Measurements from ENCODE around the gene SPOUT1. TPM values are rescaled to one million over a fixed set of nuclear protein-coding genes. Genes with fewer than 3 reads are reported as not detected.

Gene SPOUT1
- total RNA-seq, 5 donors from 2014 or later (not counting 1 experiment from before 2014, with no cell fraction given) = 43.7 to 89.4 (median 82.6) TPM

- Histone ChIP-seq H3K27ac (ENCODE audit: low read length) (no peak overlapping the region), H3K9me3 (no peaks in the 10 kb centered on the region), H3K27me3 (replicated peaks in 1 of 2; ENCODE audit: control insufficient read depth in 2 of 2, extremely low read depth in 1 of 2, insufficient read depth in 2 of 2, low read length in 1 of 2) (no peaks in the 10 kb centered on the region), H3K4me1 (ENCODE audit: control insufficient read depth in 1 of 2, extremely low read depth in 1 of 2, insufficient read depth in 2 of 2, low read length in 2 of 2) (no peaks in the 10 kb centered on the region), H3K4me3 (ENCODE audit: control insufficient read depth in 1 of 2, extremely low read depth in 1 of 2, low read length in 1 of 2) (no peak overlapping the region), H3K36me3 (ENCODE audit: control insufficient read depth in 2 of 2, extremely low read depth in 1 of 2, insufficient read depth in 1 of 2, low read length in 1 of 2) (peaks cover 2 to 22% of the 10 kb centered on the region in 2 donors)
- ChIA-PET POLR2A (no interaction called here), CTCF (no interaction called here)
- no peaks in the 10 kb centered on the region for H3K4me1 Mint-ChIP-seq
- no peak overlapping the region for H3K4me3 Mint-ChIP-seq
- H3K36me3 Mint-ChIP-seq = peaks cover 22% of the 10 kb centered on the region
- no peak overlapping the region for H3K27ac Mint-ChIP-seq
- H3K27me3 Mint-ChIP-seq = no peaks in the 10 kb centered on the region
- DNase-seq (no peak), ATAC-seq (replicated peaks in 1 of 4) (no peak)
- no peaks in the 10 kb centered on the region for H3K9me3 Mint-ChIP-seq
- WGBS (ENCODE audit: insufficient coverage) = 97% methylated on average over 10 of the region's 12 CpGs
Measured at GRCh38 chr9:128841694-128842492, 12.3 kb upstream of the SPOUT1 start.

- DNase-seq (no peak), ATAC-seq (replicated peaks in 1 of 4) (no peak)
- no peaks in the 10 kb centered on the region for H3K27me3 Mint-ChIP-seq
- POLR2A ChIA-PET = no interaction called here
- H3K4me3 ChIP-seq (ENCODE audit: control insufficient read depth in 1 of 2, extremely low read depth in 1 of 2, low read length in 1 of 2) = no peak overlapping the region
- no peak overlapping the region for H3K27ac ChIP-seq (ENCODE audit: low read length)
- peaks cover 22% of the 10 kb centered on the region for H3K36me3 Mint-ChIP-seq
- no peak overlapping the region for H3K4me3 Mint-ChIP-seq
- H3K9me3 Mint-ChIP-seq = no peaks in the 10 kb centered on the region
- CTCF ChIA-PET = no interaction called here
- H3K9me3 ChIP-seq = no peaks in the 10 kb centered on the region
- WGBS (ENCODE audit: insufficient coverage) = no CpG with 5 or more reads among the region's 1 CpG
- H3K27me3 ChIP-seq (replicated peaks in 1 of 2; ENCODE audit: control insufficient read depth in 2 of 2, extremely low read depth in 1 of 2, insufficient read depth in 2 of 2, low read length in 1 of 2) = no peaks in the 10 kb centered on the region
- H3K4me1 Mint-ChIP-seq = no peaks in the 10 kb centered on the region
- no peaks in the 10 kb centered on the region for H3K4me1 ChIP-seq (ENCODE audit: control insufficient read depth in 1 of 2, extremely low read depth in 1 of 2, insufficient read depth in 2 of 2, low read length in 2 of 2)
- no peak overlapping the region for H3K27ac Mint-ChIP-seq
- peaks cover 2 to 24% of the 10 kb centered on the region in 2 donors for H3K36me3 ChIP-seq (ENCODE audit: control insufficient read depth in 2 of 2, extremely low read depth in 1 of 2, insufficient read depth in 1 of 2, low read length in 1 of 2)
Measured at GRCh38 chr9:128840524-128840923, 10.9 kb upstream of the SPOUT1 start.

- Histone ChIP-seq H3K9me3 (no peaks in the 10 kb centered on the region), H3K4me3 (ENCODE audit: control insufficient read depth in 1 of 2, extremely low read depth in 1 of 2, low read length in 1 of 2) (no peak overlapping the region), H3K36me3 (ENCODE audit: control insufficient read depth in 2 of 2, extremely low read depth in 1 of 2, insufficient read depth in 1 of 2, low read length in 1 of 2) (peaks cover 2 to 27% of the 10 kb centered on the region in 2 donors), H3K27ac (ENCODE audit: low read length) (no peak overlapping the region), H3K4me1 (ENCODE audit: control insufficient read depth in 1 of 2, extremely low read depth in 1 of 2, insufficient read depth in 2 of 2, low read length in 2 of 2) (no peaks in the 10 kb centered on the region), H3K27me3 (replicated peaks in 1 of 2; ENCODE audit: control insufficient read depth in 2 of 2, extremely low read depth in 1 of 2, insufficient read depth in 2 of 2, low read length in 1 of 2) (no peaks in the 10 kb centered on the region)
- 100% methylated on average over 1 of the region's 3 CpGs for WGBS (ENCODE audit: insufficient coverage)
- Mint-ChIP-seq H3K27me3 (no peaks in the 10 kb centered on the region), H3K4me3 (no peak overlapping the region), H3K4me1 (no peaks in the 10 kb centered on the region), H3K36me3 (peaks cover 28% of the 10 kb centered on the region), H3K27ac (no peak overlapping the region), H3K9me3 (no peaks in the 10 kb centered on the region)
- DNase-seq = no peak
- ChIA-PET CTCF (interaction anchor here in 1 of 2 donors (0.6 kb wide), 1 partner anchor 996 kb away, joined by 3 read pairs; the partner anchor contains the start of gene C9orf78), POLR2A (no interaction called here)
- no peak for ATAC-seq (replicated peaks in 1 of 4)
Measured at GRCh38 chr9:128838338-128838737, 8.7 kb upstream of the SPOUT1 start.

GRCh38 chr9:128836509-128837145, 7.0 kb upstream of the SPOUT1 start:
- CTCF ChIA-PET = interaction anchor here in 1 of 2 donors (0.6 kb wide), 1 partner anchor 58 kb away, joined by 3 read pairs; no protein-coding TSS in a partner anchor
- Histone ChIP-seq H3K27ac (ENCODE audit: low read length) (no peak overlapping the region), H3K4me3 (ENCODE audit: control insufficient read depth in 1 of 2, extremely low read depth in 1 of 2, low read length in 1 of 2) (no peak overlapping the region), H3K9me3 (no peaks in the 10 kb centered on the region), H3K27me3 (replicated peaks in 1 of 2; ENCODE audit: control insufficient read depth in 2 of 2, extremely low read depth in 1 of 2, insufficient read depth in 2 of 2, low read length in 1 of 2) (no peaks in the 10 kb centered on the region), H3K4me1 (ENCODE audit: control insufficient read depth in 1 of 2, extremely low read depth in 1 of 2, insufficient read depth in 2 of 2, low read length in 2 of 2) (no peaks in the 10 kb centered on the region), H3K36me3 (ENCODE audit: control insufficient read depth in 2 of 2, extremely low read depth in 1 of 2, insufficient read depth in 1 of 2, low read length in 1 of 2) (peaks cover 2 to 17% of the 10 kb centered on the region in 2 donors)
- Mint-ChIP-seq H3K27ac (no peak overlapping the region), H3K9me3 (no peaks in the 10 kb centered on the region), H3K4me1 (no peaks in the 10 kb centered on the region), H3K4me3 (no peak overlapping the region), H3K27me3 (no peaks in the 10 kb centered on the region), H3K36me3 (peaks cover 27% of the 10 kb centered on the region)
- DNase-seq (no peak), ATAC-seq (replicated peaks in 1 of 4) (no peak)
- WGBS (ENCODE audit: insufficient coverage) = 76% methylated on average over 6 of the region's 14 CpGs
- POLR2A ChIA-PET = no interaction called here

- peaks cover 23% of the 10 kb centered on the region for H3K36me3 Mint-ChIP-seq
- POLR2A ChIA-PET = no interaction called here
- 100% methylated on average over 14 of the region's 28 CpGs for WGBS (ENCODE audit: insufficient coverage)
- H3K27ac Mint-ChIP-seq = no peak overlapping the region
- ATAC-seq (replicated peaks in 1 of 4) (no peak), DNase-seq (no peak)
- Histone ChIP-seq H3K9me3 (no peaks in the 10 kb centered on the region), H3K4me1 (ENCODE audit: control insufficient read depth in 1 of 2, extremely low read depth in 1 of 2, insufficient read depth in 2 of 2, low read length in 2 of 2) (no peaks in the 10 kb centered on the region), H3K36me3 (ENCODE audit: control insufficient read depth in 2 of 2, extremely low read depth in 1 of 2, insufficient read depth in 1 of 2, low read length in 1 of 2) (peaks cover 2 to 17% of the 10 kb centered on the region in 2 donors), H3K27ac (ENCODE audit: low read length) (no peak overlapping the region), H3K4me3 (ENCODE audit: control insufficient read depth in 1 of 2, extremely low read depth in 1 of 2, low read length in 1 of 2) (no peak overlapping the region), H3K27me3 (replicated peaks in 1 of 2; ENCODE audit: control insufficient read depth in 2 of 2, extremely low read depth in 1 of 2, insufficient read depth in 2 of 2, low read length in 1 of 2) (no peaks in the 10 kb centered on the region)
- H3K4me3 Mint-ChIP-seq = no peak overlapping the region
- H3K4me1 Mint-ChIP-seq = no peaks in the 10 kb centered on the region
- CTCF ChIA-PET = no interaction called here
- no peaks in the 10 kb centered on the region for H3K9me3 Mint-ChIP-seq
- no peaks in the 10 kb centered on the region for H3K27me3 Mint-ChIP-seq
Measured at GRCh38 chr9:128835246-128836210, 5.9 kb upstream of the SPOUT1 start.

GRCh38 chr9:128833696-128834095, 4.1 kb upstream of the SPOUT1 start:
- Mint-ChIP-seq H3K4me1 (peaks cover 6 to 11% (median 10%) of the 10 kb centered on the region in 3 donors), H3K4me3 (no peak overlapping the region), H3K36me3 (peaks cover 27% of the 10 kb centered on the region), H3K27ac (no peak overlapping the region), H3K27me3 (no peaks in the 10 kb centered on the region), H3K9me3 (no peaks in the 10 kb centered on the region)
- ChIA-PET POLR2A (no interaction called here), CTCF (no interaction called here)
- ATAC-seq (replicated peaks in 1 of 4) (no peak), DNase-seq (no peak)
- Histone ChIP-seq H3K27me3 (replicated peaks in 1 of 2; ENCODE audit: control insufficient read depth in 2 of 2, extremely low read depth in 1 of 2, insufficient read depth in 2 of 2, low read length in 1 of 2) (no peaks in the 10 kb centered on the region), H3K4me1 (ENCODE audit: control insufficient read depth in 1 of 2, extremely low read depth in 1 of 2, insufficient read depth in 2 of 2, low read length in 2 of 2) (peaks cover 0 to 14% of the 10 kb centered on the region in 2 experiments), H3K9me3 (no peaks in the 10 kb centered on the region), H3K4me3 (ENCODE audit: control insufficient read depth in 1 of 2, extremely low read depth in 1 of 2, low read length in 1 of 2) (no peak overlapping the region), H3K36me3 (ENCODE audit: control insufficient read depth in 2 of 2, extremely low read depth in 1 of 2, insufficient read depth in 1 of 2, low read length in 1 of 2) (peaks cover 2 to 17% of the 10 kb centered on the region in 2 donors), H3K27ac (ENCODE audit: low read length) (no peak overlapping the region)
- 98% methylated on average over 5 of the region's 10 CpGs for WGBS (ENCODE audit: insufficient coverage)

All from T-cell (primary cell).